ENCODE data around the gene SLFN5.

DNA sequence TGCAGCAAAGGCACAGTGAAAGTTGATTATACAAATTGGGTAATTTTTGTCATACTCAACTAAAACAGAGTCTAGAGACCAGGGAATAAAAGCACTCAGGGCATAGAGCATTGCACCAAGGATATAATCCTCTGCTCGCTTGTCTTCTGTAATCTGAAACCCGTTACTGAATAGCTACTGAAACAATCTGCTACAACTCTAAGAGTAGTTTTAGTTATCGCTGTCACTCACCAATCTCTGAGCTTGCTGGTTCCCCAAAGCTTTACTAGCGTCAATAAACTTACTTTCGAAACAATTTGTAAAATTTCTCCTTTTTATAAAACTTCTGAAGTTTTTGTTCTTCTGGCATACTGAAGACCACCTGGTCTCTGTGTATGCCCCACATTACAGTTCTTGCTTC is 25.8 kb upstream of the SLFN5 start:
- TF ChIP-seq, protein P1, sequence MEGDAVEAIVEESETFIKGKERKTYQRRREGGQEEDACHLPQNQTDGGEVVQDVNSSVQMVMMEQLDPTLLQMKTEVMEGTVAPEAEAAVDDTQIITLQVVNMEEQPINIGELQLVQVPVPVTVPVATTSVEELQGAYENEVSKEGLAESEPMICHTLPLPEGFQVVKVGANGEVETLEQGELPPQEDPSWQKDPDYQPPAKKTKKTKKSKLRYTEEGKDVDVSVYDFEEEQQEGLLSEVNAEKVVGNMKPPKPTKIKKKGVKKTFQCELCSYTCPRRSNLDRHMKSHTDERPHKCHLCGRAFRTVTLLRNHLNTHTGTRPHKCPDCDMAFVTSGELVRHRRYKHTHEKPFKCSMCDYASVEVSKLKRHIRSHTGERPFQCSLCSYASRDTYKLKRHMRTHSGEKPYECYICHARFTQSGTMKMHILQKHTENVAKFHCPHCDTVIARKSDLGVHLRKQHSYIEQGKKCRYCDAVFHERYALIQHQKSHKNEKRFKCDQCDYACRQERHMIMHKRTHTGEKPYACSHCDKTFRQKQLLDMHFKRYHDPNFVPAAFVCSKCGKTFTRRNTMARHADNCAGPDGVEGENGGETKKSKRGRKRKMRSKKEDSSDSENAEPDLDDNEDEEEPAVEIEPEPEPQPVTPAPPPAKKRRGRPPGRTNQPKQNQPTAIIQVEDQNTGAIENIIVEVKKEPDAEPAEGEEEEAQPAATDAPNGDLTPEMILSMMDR (IDR thresholded peaks at IDR 0.05) = no peak
- TF ChIP-seq EP300 (IDR thresholded peaks at IDR 0.05) (no peak), POLR2AphosphoS5 (IDR thresholded peaks at IDR 0.05) (no peak)

Measured in stomach (tissue), 4 donors.